Esophagus (tissue), 2 donors: Measurements from ENCODE around the gene HDGFL3. TPM values are rescaled to one million over a fixed set of nuclear protein-coding genes. Genes with fewer than 3 reads are reported as not detected.
"Not testable (repeated sequence)": the region's sequence is repeated elsewhere in the genome, so short reads cannot be mapped to it uniquely, and the experiment has no call there.

ENCODE experiments used
- H3K27ac ChIP-seq, 2 donors: one replicate each; pipeline ENCODE4 v1.5.1; 2013; ENCODE audit warnings: low read depth in 2 of 2, mild to moderate bottlenecking in 2 of 2, inconsistent platforms in 1 of 2, low read length in 1 of 2, moderate library complexity in 1 of 2
- H3K27me3 ChIP-seq, 2 donors: one replicate each; pipeline ENCODE4 v1.6.1; 2013; ENCODE audit warnings: low read length in 2 of 2, control low read depth in 1 of 2, mild to moderate bottlenecking in 1 of 2; ENCODE audit not compliant: insufficient read depth in 2 of 2, control insufficient read depth in 1 of 2
- H3K36me3 ChIP-seq, 2 donors: one replicate each; pipeline ENCODE4 v1.6.1; 2013; ENCODE audit warnings: low read length in 1 of 2; ENCODE audit not compliant: control insufficient read depth in 2 of 2, insufficient read depth in 2 of 2
- H3K4me1 ChIP-seq, 2 donors: one replicate each; pipeline ENCODE4 v1.6.1; 2013; ENCODE audit warnings: low read length in 1 of 2; ENCODE audit not compliant: control insufficient read depth in 2 of 2, insufficient read depth in 2 of 2
- H3K4me3 ChIP-seq, 2 donors: one replicate each; pipeline ENCODE4 v1.5.1; 2013; ENCODE audit warnings: low read length in 2 of 2, mild to moderate bottlenecking in 2 of 2, low read depth in 1 of 2, moderate library complexity in 1 of 2
- H3K9me3 ChIP-seq, 2 donors: one replicate each; pipeline ENCODE4 v1.6.1; 2013; ENCODE audit warnings: mild to moderate bottlenecking in 2 of 2, low read depth in 1 of 2, low read length in 1 of 2, moderate library complexity in 1 of 2; ENCODE audit not compliant: control insufficient read depth in 2 of 2, insufficient read depth in 1 of 2
- WGBS, 2 donors: extraction: QIAGEN DNeasy Blood & Tissue Kit; methylation state at CpG; one replicate each; pipeline ENCODE4 v1.1.7; 2013; 5-methylcytosine and 5-hydroxymethylcytosine counted together
- polyA plus RNA-seq, 2 donors: library from polyadenylated mRNA; stranded (reverse); fragments of 200-250 nt; gene quantifications; one replicate each; pipeline ENCODE4 v1.2.3, GENCODE V29; 2013
- donor health status: healthy with polysubstance abuse.
- donor health status: Bipolar disorder and iron deficiency.

Gene HDGFL3
- 1 to 10 TPM; 3.4 to 6.3 TPM for polyA plus RNA-seq

DNA sequence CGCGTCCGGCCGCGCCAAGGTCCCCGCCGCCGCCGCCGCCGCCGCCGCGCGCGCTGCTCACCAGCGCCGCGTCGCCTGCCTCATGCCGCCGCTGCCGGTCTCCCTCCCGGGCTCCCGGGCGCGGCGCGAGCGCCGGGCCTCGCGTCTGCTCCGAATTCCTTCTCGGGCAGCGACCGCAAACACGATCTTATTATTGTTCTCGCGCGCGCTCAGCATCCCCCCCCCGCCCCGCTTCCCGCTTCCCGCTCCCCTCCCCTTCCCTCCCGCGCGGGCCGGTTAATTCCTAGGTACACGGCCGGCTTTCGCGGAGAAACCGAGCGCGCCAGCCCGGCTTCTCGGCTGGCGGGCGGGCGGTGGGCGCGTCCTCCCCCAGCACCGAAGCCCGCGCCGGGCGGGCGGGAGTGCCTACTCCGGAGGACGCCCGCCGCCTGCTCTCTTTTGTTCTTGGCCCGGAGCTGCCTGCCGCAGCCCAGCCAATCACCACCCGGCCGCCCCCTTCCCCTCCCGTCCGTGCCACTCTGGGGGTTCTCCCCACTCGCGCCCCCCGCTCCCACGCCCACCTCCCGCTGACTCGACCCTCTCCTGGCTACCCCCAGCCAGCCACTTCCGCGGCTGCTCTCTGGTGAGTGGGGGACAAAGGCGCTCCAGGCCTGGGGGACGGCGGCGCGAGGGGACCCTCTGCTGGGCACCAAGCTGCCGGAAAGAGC, at the start of gene HDGFL3:
TSS of gene HDGFL3 (minus strand) at position 164 of the 707 bp plus-strand sequence. CDS start 409 bp downstream, outside the sequence.
- 1% methylated on average over 44 to 94 of the region's 94 CpGs for WGBS, 2 donors
- H3K4me1 ChIP-seq, result peaks cover 2 to 3% of the 10 kb centered on the region in 2 donors
- no peaks in the 10 kb centered on the region for H3K9me3 ChIP-seq
- H3K27ac ChIP-seq, result peak within 1 kb of the TSS; percentile 60 to 72
- no peaks in the 10 kb centered on the region for H3K36me3 ChIP-seq
- no peaks in the 10 kb centered on the region for H3K27me3 ChIP-seq
- H3K4me3 ChIP-seq, result peak within 1 kb of the TSS; percentile 67 to 68

DNA sequence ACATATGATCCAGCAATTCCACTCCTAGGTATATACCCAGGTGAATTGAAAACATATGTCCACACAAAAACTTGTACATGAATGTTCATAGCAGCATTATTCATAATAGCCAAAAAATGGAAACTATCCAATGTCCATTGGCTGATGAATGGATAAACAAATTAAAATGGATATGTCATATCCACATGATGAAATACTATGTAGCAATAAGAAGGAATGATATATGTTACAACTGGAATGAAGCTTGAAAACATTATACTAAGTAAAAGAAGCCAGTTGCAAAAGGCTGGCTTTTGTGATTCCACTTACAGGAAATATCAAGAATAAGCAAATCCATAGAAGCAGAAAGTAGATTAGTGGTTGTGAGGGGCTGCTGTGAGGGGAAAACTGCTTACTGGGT, 43.2 kb upstream of the HDGFL3 start:
- H3K27me3 ChIP-seq, result no peaks in the 10 kb centered on the region
- no peaks in the 10 kb centered on the region for H3K36me3 ChIP-seq
- no peaks in the 10 kb centered on the region for H3K9me3 ChIP-seq
- H3K4me1 ChIP-seq, result no peaks in the 10 kb centered on the region
- H3K27ac ChIP-seq, result no peak overlapping the region
- no peak overlapping the region for H3K4me3 ChIP-seq

DNA sequence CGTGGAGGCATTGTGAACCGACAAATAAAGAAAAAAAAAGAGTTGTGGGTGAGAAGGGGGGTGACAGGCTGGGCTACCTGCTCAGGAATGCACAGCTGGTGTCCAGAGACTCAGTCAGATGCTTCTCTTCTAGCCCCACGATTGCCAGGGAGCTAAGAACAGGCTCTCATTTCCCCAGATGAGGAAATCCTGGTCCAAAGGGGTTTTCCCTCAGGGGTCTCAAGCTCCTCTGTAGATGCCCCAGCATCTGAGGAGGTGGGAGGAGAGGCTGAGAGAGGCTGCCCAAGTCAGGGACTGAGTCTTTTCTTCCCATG, 41.4 kb upstream of the HDGFL3 start:
- WGBS, 2 donors, result 26 to 35% methylated on average over 3 of the region's 3 CpGs
- H3K4me3 ChIP-seq, result no peak overlapping the region
- H3K9me3 ChIP-seq, result no peaks in the 10 kb centered on the region
- H3K27me3 ChIP-seq, result no peaks in the 10 kb centered on the region
- no peak overlapping the region for H3K27ac ChIP-seq
- H3K36me3 ChIP-seq, result no peaks in the 10 kb centered on the region
- H3K4me1 ChIP-seq, result no peaks in the 10 kb centered on the region

GRCh38 chr15:83248151-83249029, 40.8 kb upstream of the HDGFL3 start:
- H3K4me3 ChIP-seq, result no peak overlapping the region
- no peaks in the 10 kb centered on the region for H3K4me1 ChIP-seq
- no peaks in the 10 kb centered on the region for H3K36me3 ChIP-seq
- no peaks in the 10 kb centered on the region for H3K27me3 ChIP-seq
- WGBS, 2 donors, result 26 to 32% methylated on average over 11 of the region's 11 CpGs
- no peaks in the 10 kb centered on the region for H3K9me3 ChIP-seq
- no peak overlapping the region for H3K27ac ChIP-seq

- no peaks in the 10 kb centered on the region for H3K27me3 ChIP-seq
- no peak overlapping the region for H3K4me3 ChIP-seq
- H3K36me3 ChIP-seq, result no peaks in the 10 kb centered on the region
- H3K9me3 ChIP-seq, result no peaks in the 10 kb centered on the region
- H3K27ac ChIP-seq, result no peak overlapping the region
- H3K4me1 ChIP-seq, result no peaks in the 10 kb centered on the region
- 70 to 75% methylated on average over 8 of the region's 8 CpGs for WGBS, 2 donors
These were observed 36.0 kb upstream of the HDGFL3 start for GRCh38 chr15:83243634-83244033.

- Histone ChIP-seq H3K27me3 (no peaks in the 10 kb centered on the region), H3K36me3 (no peaks in the 10 kb centered on the region), H3K4me3 (no peak overlapping the region), H3K27ac (no peak overlapping the region), H3K4me1 (no peaks in the 10 kb centered on the region), H3K9me3 (no peaks in the 10 kb centered on the region)
- WGBS, 2 donors, result 93 to 97% methylated on average over 21 of the region's 21 CpGs
These were observed 22.6 kb upstream of the HDGFL3 start for GRCh38 chr15:83230242-83230641.

- Histone ChIP-seq H3K36me3 (no peaks in the 10 kb centered on the region), H3K27me3 (no peaks in the 10 kb centered on the region), H3K9me3 (no peaks in the 10 kb centered on the region), H3K4me3 (no peak overlapping the region), H3K4me1 (no peaks in the 10 kb centered on the region), H3K27ac (no peak overlapping the region)
- WGBS, 2 donors, result 76 to 79% methylated on average over 9 of the region's 9 CpGs
These were observed 17.8 kb upstream of the HDGFL3 start for GRCh38 chr15:83225449-83225848.

GRCh38 chr15:83221781-83222180, 14.2 kb upstream of the HDGFL3 start:
- not testable (repeated sequence) for H3K4me3 ChIP-seq, H3K36me3 ChIP-seq, H3K27me3 ChIP-seq, H3K9me3 ChIP-seq, H3K27ac ChIP-seq, H3K4me1 ChIP-seq
- WGBS, 2 donors, result 93 to 97% methylated on average over 9 of the region's 9 CpGs

DNA sequence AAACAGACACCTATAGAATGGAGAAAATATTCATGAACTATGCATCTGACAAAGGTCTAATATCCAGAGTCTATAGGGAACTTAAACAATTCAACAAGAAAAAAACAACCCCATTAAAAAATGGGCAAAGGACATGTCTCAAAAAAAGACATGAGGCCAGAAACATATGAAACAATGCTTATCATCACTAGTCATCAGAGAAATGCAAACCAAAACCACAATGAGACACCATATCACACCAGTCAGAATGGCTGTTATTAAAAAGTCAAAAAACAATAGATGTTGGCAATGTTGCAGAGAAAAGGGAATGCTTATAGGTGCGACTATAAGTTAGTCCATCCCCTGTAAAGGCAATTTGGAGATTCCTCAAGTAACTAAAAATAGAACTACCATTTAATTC, 11.4 kb upstream of the HDGFL3 start:
- Histone ChIP-seq H3K27me3 (no peaks in the 10 kb centered on the region), H3K4me3 (no peak overlapping the region), H3K27ac (no peak overlapping the region), H3K9me3 (no peaks in the 10 kb centered on the region), H3K36me3 (no peaks in the 10 kb centered on the region), H3K4me1 (no peaks in the 10 kb centered on the region)
- WGBS, 2 donors, result 91 to 94% methylated on average over 1 of the region's 1 CpG

DNA sequence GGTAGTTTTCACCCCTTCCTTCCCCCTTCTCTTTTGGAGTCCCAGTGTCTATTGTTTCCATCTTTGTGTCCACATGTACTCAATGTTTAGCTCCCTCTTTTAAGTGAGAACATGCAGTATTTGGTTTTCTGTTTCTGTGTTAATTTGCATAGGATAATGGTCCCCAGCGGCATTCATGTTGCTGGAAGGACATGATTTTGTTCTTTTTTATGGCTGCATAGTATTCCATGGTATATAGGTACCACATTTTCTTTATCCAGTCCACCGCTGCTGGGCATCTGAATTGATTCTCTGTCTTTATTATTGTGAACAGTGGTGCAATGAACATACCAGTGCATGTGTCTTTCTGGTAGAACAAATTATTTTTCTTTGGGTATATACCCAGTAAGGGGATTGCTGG, 7.7 kb upstream of the HDGFL3 start:
- Histone ChIP-seq H3K4me1 (peaks cover 0 to 2% of the 10 kb centered on the region in 2 donors), H3K27ac (no peak overlapping the region), H3K9me3 (no peaks in the 10 kb centered on the region), H3K4me3 (no peak overlapping the region), H3K36me3 (no peaks in the 10 kb centered on the region), H3K27me3 (no peaks in the 10 kb centered on the region)
- 95 to 99% methylated on average over 2 of the region's 2 CpGs for WGBS, 2 donors
